CD4-positive, alpha-beta T cell treated with Interferon gamma for 1 hour (primary cell): ENCODE measurements around the gene GPRC5A.

Experiments used
- DNase-seq: peaks from one replicate; pipeline ENCODE4 v3.0.0-alpha.2; 2020

The GPRC5A gene

GRCh38 chr12:12945591-12945990 lies 54.2 kb downstream of the GPRC5A start:
- no peak for DNase-seq

GRCh38 chr12:12946686-12947355 lies 55.5 kb downstream of the GPRC5A start:
- no peak for DNase-seq

- no peak for DNase-seq
Observed at GRCh38 chr12:12947902-12948301, 56.5 kb downstream of the GPRC5A start.

GRCh38 chr12:12951504-12951903 lies 60.1 kb downstream of the GPRC5A start:
- DNase-seq: no peak

- no peak for DNase-seq
Observed at GRCh38 chr12:12952036-12952435, 60.7 kb downstream of the GPRC5A start, which contains the start of gene GPRC5D. Gene GPRC5D, minus strand, starts transcription at chr12:12952170. Its CDS starts 1,786 bp downstream, at chr12:12950384.

GRCh38 chr12:12954356-12954755 lies 63.0 kb downstream of the GPRC5A start:
- no peak for DNase-seq

- DNase-seq: no peak
Observed at GRCh38 chr12:12954878-12955625, 63.7 kb downstream of the GPRC5A start.

- no peak for DNase-seq
Observed at GRCh38 chr12:12958886-12959285, 67.5 kb downstream of the GPRC5A start.

- no peak for DNase-seq
Observed at GRCh38 chr12:12960639-12961209, 69.4 kb downstream of the GPRC5A start.

- no peak for DNase-seq
Observed at GRCh38 chr12:12964255-12964654, 72.9 kb downstream of the GPRC5A start.

GRCh38 chr12:12965836-12966235 lies 74.5 kb downstream of the GPRC5A start:
- no peak for DNase-seq
